ENCODE data around the gene ZBTB17.
"Not testable (repeated sequence)": the region's sequence is repeated elsewhere in the genome, so short reads cannot be mapped to it uniquely, and the experiment has no call there.

The ZBTB17 gene

GRCh38 chr1:15931884-15932283 is 44.0 kb downstream of the ZBTB17 start:
- DNase-seq, result no peak

GRCh38 chr1:15931401-15931800 is 44.5 kb downstream of the ZBTB17 start:
- DNase-seq, result no peak

DNA sequence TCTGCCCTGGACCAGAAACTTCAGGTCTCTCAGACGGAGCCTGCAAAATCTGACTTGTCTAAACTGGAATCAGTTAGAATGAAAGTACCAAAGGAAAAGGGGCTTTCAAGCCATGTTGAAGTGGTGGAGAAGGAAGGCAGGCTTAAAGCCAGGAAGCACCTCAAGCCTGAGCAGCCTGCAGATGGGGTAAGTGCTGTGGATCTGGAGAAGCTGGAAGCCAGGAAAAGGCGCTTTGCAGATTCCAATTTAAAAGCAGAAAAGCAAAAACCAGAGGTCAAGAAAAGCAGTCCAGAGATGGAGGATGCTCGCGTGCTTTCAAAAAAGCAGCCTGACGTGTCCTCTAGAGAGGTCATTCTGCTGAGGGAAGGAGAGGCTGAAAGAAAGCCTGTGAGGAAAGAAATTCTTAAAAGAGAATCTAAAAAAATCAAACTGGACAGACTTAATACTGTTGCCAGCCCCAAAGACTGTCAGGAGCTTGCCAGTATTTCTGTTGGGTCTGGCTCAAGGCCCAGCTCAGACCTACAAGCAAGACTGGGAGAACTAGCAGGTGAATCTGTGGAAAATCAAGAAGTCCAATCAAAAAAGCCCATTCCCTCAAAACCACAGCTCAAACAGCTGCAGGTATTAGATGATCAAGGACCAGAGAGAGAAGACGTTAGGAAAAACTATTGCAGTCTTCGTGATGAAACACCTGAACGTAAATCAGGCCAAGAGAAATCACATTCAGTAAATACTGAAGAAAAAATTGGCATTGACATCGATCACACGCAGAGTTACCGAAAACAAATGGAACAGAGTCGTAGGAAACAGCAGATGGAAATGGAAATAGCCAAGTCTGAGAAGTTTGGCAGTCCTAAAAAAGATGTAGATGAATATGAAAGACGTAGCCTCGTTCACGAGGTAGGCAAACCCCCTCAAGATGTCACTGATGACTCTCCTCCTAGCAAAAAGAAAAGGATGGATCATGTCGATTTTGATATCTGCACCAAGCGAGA is 46.6 kb downstream of the ZBTB17 start:
- DNase-seq, result no peak

DNA sequence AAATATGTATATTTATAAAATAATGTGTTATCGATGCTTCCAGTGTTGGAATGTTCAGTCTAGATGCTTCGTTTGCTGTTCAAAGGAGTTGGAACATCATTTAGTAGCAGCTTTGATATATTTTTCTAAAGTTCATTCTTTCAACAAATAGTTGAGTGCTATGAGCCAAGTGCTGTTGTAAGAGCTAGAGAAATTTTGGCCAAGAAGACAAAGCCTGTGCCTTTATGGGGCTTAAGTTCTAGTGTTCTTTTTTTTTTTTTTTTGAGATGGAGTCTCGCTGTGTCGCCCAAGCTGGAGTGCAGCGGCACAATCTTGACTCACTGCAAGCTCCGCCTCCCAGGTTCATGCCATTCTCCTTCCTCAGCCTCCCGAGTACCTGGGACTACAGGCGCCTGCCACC is 49.5 kb downstream of the ZBTB17 start:
- DNase-seq, result not testable (repeated sequence)

- DNase-seq, result no peak
Observed at GRCh38 chr1:15923241-15923640, 52.7 kb downstream of the ZBTB17 start.

GRCh38 chr1:15918962-15919715 is 56.8 kb downstream of the ZBTB17 start:
- no peak for DNase-seq

DNA sequence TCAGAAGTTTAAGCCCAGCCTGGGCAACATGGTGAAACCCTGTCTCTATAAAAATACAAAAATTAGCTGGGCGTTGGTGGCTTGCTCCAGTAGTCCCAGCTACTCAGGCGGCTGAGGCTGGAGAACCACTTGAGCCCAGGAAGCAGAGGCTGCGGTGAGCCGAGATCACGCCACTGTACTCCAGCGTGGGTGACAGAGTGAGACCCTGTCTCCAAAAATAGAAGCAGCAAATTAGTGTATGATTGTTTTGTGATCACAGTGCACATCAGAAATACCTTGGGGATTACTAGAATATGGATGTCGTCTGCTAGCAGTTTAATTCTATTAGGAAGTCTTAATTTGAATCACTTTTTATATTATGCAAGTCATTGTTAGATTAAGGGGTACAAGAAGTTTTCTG is 59.0 kb downstream of the ZBTB17 start:
- no peak for DNase-seq

DNA sequence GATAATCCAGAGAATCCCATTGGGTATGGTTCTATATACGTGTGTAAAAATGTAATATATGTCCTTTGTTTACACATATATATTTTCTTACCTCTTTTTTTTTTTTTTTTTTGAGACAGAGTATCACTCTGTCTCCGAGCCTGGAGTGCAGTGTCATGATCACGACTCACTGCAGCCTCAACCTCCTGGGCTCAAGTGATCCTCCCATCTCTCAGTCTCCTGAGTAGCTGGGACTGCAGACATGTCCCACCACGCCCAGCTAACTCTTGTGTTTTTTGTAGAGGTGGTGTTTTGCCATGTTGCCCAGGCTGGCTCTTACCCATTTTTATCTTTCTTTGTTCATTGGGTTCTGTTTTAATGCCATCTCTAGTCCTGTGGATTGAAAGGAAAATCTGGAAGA is 59.5 kb downstream of the ZBTB17 start:
- no peak for DNase-seq

DNA sequence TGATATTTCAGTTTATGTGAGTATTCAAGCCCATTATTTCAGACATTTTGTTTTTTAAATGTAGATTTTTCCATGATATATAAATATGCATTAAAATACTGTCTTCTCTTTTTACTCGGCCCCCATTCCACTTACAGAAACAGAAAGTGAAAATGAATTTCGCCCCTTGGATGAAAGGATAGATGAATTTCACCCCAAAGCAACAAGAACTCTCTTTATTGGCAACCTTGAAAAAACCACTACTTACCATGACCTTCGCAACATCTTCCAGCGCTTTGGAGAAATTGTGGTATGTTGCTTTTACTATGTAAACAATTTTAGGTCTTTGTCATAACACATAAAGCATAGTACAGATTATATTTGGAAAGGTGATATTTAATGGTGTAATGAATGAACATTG is 59.9 kb downstream of the ZBTB17 start:
- DNase-seq, result no peak

- not testable (repeated sequence) for DNase-seq
Observed at GRCh38 chr1:15913607-15914006, 62.3 kb downstream of the ZBTB17 start.

- DNase-seq, result no peak
Observed at GRCh38 chr1:15911927-15912326, 64.0 kb downstream of the ZBTB17 start.

- no peak for DNase-seq
Observed at GRCh38 chr1:15911141-15911540, 64.8 kb downstream of the ZBTB17 start.

DNA sequence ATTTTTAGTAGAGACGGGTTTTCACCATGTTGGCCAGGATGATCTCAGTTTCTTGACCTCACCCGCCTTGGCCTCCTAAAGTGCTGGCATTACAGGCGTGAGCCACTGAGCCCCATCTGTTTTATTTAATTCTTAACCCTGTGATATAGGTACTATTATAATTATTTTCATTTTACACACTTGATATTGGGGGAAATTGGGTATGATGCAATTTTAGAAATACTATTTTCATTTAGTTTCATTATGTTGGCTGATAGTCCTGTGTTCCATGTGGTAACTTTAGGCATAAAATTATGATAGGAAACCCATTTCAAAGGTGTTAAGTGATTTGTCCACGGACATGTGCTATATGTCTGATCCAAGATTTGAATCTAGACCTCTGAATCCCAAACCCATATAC is 67.3 kb downstream of the ZBTB17 start:
- DNase-seq, result no peak

DNA sequence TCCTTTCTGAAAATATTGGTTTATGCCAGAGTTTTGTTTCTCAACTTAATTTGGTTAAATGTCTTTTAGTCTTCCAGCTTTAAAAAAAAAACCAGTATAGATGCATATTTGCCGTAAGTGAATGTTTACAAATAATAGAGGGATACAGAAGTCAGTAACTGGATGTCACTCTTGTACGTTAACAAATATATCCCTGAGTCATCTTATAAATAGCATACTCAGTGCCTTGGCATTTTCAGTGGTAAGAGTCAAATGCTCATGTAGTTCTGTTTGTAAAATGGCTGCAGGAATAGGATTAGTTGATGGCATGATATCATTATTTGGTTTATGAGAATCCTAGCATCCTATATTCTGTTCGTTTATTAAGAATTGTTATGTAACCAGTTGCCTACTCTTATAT is 73.0 kb downstream of the ZBTB17 start:
- no peak for DNase-seq

- no peak for DNase-seq
Observed at GRCh38 chr1:15900662-15901279, 75.1 kb downstream of the ZBTB17 start.

DNA sequence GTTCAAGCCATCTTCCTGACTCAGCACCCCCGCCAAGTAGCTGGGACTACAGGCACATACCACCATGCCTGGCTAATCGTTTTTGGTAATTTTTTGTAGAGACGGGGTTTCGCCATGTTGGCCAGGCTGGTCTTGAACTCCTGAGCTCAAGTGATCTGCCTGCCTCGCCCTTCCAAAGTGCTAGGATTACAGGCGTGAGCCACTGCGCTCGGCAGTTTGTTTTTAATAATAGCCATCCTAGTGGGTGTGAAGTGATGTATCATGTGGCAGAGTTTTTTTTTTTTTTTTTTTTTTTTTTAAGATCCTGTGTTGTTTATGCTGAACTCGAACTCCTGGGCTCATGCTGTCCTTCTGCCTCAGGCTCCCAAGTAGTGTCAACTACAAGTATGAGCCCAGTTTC is 76.6 kb downstream of the ZBTB17 start:
- no peak for DNase-seq

GRCh38 chr1:15896841-15897610 is 78.9 kb downstream of the ZBTB17 start:
- DNase-seq, result not testable (repeated sequence)

- DNase-seq, result no peak
Observed at GRCh38 chr1:15895233-15895632, 80.7 kb downstream of the ZBTB17 start.

DNA sequence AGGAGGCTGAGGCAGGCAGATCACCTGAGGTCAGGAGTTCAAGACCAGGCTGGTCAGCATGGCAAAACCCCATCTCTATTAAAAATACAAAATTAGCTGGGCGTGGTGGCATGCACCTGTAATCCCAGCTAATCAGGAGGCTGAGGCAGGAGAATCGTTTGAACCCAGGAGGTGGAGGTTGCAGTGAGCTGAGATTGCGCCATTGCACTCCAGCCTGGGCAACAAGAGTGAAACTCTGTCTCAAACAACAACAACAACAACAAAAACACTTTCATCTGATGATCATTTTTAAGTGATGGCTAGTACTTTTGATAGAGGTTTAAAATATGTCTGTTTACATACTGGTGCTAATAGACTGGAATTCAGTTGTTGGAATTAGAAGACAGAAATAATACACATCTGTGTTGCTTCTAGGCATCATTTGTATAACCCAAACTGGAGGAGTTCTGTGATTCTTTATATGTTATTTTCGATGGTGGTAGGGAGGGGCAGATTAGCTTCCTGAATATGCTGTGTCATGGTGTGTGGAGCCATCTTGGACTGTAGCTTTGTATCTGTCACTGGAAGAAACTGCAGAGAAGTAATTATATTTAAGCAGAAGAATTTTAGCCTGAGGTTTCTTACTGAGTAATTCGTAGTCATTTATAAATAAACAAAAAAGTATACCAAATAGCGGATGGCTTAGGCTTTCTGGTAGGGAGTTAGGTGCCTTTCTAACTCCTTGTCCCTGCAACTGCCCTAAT is 82.9 kb downstream of the ZBTB17 start:
- not testable (repeated sequence) for DNase-seq
